H1 (cell line): Measurements from ENCODE around the gene USP7. TPM values are rescaled to one million over a fixed set of nuclear protein-coding genes. Genes with fewer than 3 reads are reported as not detected.

Experiments used
- CTCF ChIA-PET: fragments of 300-600 bp; sonication (Branson Sonifier 250); formaldehyde crosslinking; loops from one replicate; lab custom pipeline; 2021; ENCODE audit not compliant: partially characterized antibody; lab: Charles Lee
- POLR2A ChIA-PET: fragments of 300-600 bp; sonication (Branson Sonifier 250); formaldehyde crosslinking; loops from one replicate; lab custom pipeline; 2021; ENCODE audit warnings: inconsistent platforms; ENCODE audit not compliant: partially characterized antibody; lab: Charles Lee
- DNase-seq, 2 experiments: peaks; one replicate each; pipeline versions ENCODE4 v3.0.0 to v3.0.0-alpha.2; 2010 to 2022; ENCODE audit warnings: low spot score in 2 of 2, low read depth in 1 of 2, mixed read lengths in 1 of 2
- FAIRE-seq: peaks from 2 replicates; lab custom pipeline; 2011; peaks lifted over from hg19 to GRCh38; lab: Jason Lieb, UNC
- H2AFZ ChIP-seq: 2 replicates; pipeline ENCODE4 v1.8.1; 2012; ENCODE audit warnings: low read length, inconsistent platforms
- H2AK5ac ChIP-seq: 2 replicates; pipeline ENCODE4 v1.6.1; 2013; ENCODE audit warnings: low read depth, low read length
- H2BK120ac ChIP-seq: replicated peaks from 2 replicates; pipeline ENCODE3; 2013; ENCODE audit warnings: low read depth, low read length, inconsistent platforms
- H2BK12ac ChIP-seq: 2 replicates; pipeline ENCODE4 v1.6.1; 2013; ENCODE audit warnings: low read depth, low read length
- H2BK15ac ChIP-seq: 2 replicates; pipeline ENCODE4 v1.6.1; 2013; ENCODE audit warnings: low read length
- H2BK20ac ChIP-seq: 2 replicates; pipeline ENCODE4 v1.6.1; 2013; ENCODE audit warnings: low read length
- H2BK5ac ChIP-seq: 2 replicates; pipeline ENCODE4 v1.6.1; 2013; ENCODE audit warnings: low read depth, low read length
- H3K14ac ChIP-seq: 2 replicates; pipeline ENCODE4 v1.6.1; 2013; ENCODE audit warnings: inconsistent platforms; ENCODE audit not compliant: insufficient read length
- H3K18ac ChIP-seq: 2 replicates; pipeline ENCODE4 v1.6.1; 2013; ENCODE audit warnings: low read length; ENCODE audit errors: extremely low read depth
- H3K23ac ChIP-seq: 2 replicates; pipeline ENCODE4 v1.6.1; 2013; ENCODE audit warnings: inconsistent platforms; ENCODE audit not compliant: insufficient read length
- H3K23me2 ChIP-seq: 2 replicates; pipeline ENCODE4 v1.6.1; 2013; ENCODE audit warnings: low read depth, low read length
- H3K27ac ChIP-seq: 2 replicates; pipeline ENCODE4 v1.6.1; 2011; ENCODE audit warnings: low read depth, low read length, inconsistent platforms
- H3K27me3 ChIP-seq, 4 experiments: replicated peaks in 1 of 4; 1 replicate in 1 of 4; 2 replicates in 3 of 4; pipeline versions ENCODE4 v1.6.1 to v1.8.1; 2011 to 2013; ENCODE audit warnings: low read length in 3 of 4, mild to moderate bottlenecking in 3 of 4, inconsistent platforms in 2 of 4, mixed read lengths in 2 of 4, moderate library complexity in 1 of 4; ENCODE audit not compliant: control insufficient read depth in 3 of 4, insufficient read depth in 3 of 4; ENCODE audit errors: extremely low read depth in 1 of 4
- H3K36me3 ChIP-seq, 4 experiments: 2 replicates each; pipeline versions ENCODE4 v1.6.1 to v1.8.1; 2011 to 2013; ENCODE audit warnings: mild to moderate bottlenecking in 4 of 4, low read length in 3 of 4, moderate library complexity in 2 of 4, control low read depth in 1 of 4, inconsistent platforms in 1 of 4; ENCODE audit not compliant: insufficient read depth in 4 of 4, control insufficient read depth in 2 of 4
- H3K4ac ChIP-seq: replicated peaks from 2 replicates; pipeline ENCODE3; 2013; ENCODE audit warnings: low read length, low read depth, mixed read lengths, inconsistent platforms; ENCODE audit not compliant: insufficient read length
- H3K4me1 ChIP-seq, 4 experiments: replicated peaks in 1 of 4; 1 replicate in 1 of 4; 2 replicates in 3 of 4; pipeline versions ENCODE4 v1.6.1 to v1.8.1; 2011 to 2013; ENCODE audit warnings: low read length in 3 of 4, inconsistent platforms in 2 of 4, mixed read lengths in 1 of 4; ENCODE audit not compliant: insufficient read depth in 4 of 4, control insufficient read depth in 3 of 4
- H3K4me2 ChIP-seq, 2 experiments: 2 replicates each; pipeline versions ENCODE4 v1.6.1 to v1.8.1; 2011 to 2013; ENCODE audit warnings: low read depth in 2 of 2, low read length in 2 of 2, control low read depth in 1 of 2, inconsistent platforms in 1 of 2, mild to moderate bottlenecking in 1 of 2; ENCODE audit not compliant: insufficient read depth in 1 of 2
- H3K4me3 ChIP-seq, 4 experiments: fragments of 200-600, 300-600 bp in 1 of 4; sonication (generic), shearing (Covaris generic), sonication (Bioruptor Twin) in 1 of 4; 2 replicates each; pipeline versions ENCODE4 v1.5.1 to v1.8.1; 2011 to 2016; ENCODE audit warnings: low read length in 4 of 4, low read depth in 3 of 4, control low read depth in 2 of 4, inconsistent platforms in 2 of 4, mild to moderate bottlenecking in 2 of 4, mixed read lengths in 1 of 4, moderate library complexity in 1 of 4; ENCODE audit not compliant: insufficient read depth in 2 of 4; ENCODE audit errors: extremely low read depth in 1 of 4
- H3K56ac ChIP-seq: replicated peaks from 2 replicates; pipeline ENCODE3; 2013; ENCODE audit warnings: low read depth, mild to moderate bottlenecking, mixed read lengths, low read length, inconsistent platforms; ENCODE audit not compliant: insufficient read length
- H3K79me1 ChIP-seq: 2 replicates; pipeline ENCODE4 v1.6.1; 2013; ENCODE audit warnings: low read depth, low read length, control low read depth
- H3K79me2 ChIP-seq, 2 experiments: 2 replicates each; pipeline versions ENCODE4 v1.6.1 to v1.8.1; 2012 to 2013; ENCODE audit warnings: low read length in 2 of 2, mild to moderate bottlenecking in 2 of 2, inconsistent platforms in 1 of 2; ENCODE audit not compliant: insufficient read depth in 2 of 2, control insufficient read depth in 1 of 2
- H3K9ac ChIP-seq, 4 experiments: replicated peaks in 1 of 4; 1 replicate in 1 of 4; 2 replicates in 3 of 4; pipeline versions ENCODE4 v1.6.1 to v1.8.1; 2011 to 2013; ENCODE audit warnings: low read depth in 3 of 4, low read length in 3 of 4, control low read depth in 2 of 4, mild to moderate bottlenecking in 2 of 4, moderate library complexity in 2 of 4, inconsistent platforms in 1 of 4; ENCODE audit errors: extremely low read depth in 1 of 4
- H3K9me3 ChIP-seq, 2 experiments: 2 replicates each; pipeline versions ENCODE4 v1.6.1 to v1.8.1; 2012 to 2013; ENCODE audit warnings: mild to moderate bottlenecking in 2 of 2, moderate library complexity in 2 of 2, control low read depth in 1 of 2, inconsistent platforms in 1 of 2, low read depth in 1 of 2, low read length in 1 of 2, mixed read lengths in 1 of 2; ENCODE audit not compliant: insufficient read depth in 2 of 2
- H4K20me1 ChIP-seq, 2 experiments: replicated peaks in 1 of 2; 2 replicates each; pipeline versions ENCODE3 to v1.8.1; 2011 to 2013; ENCODE audit warnings: inconsistent platforms in 2 of 2, low read length in 2 of 2, mild to moderate bottlenecking in 1 of 2; ENCODE audit not compliant: insufficient read depth in 2 of 2, control insufficient read depth in 1 of 2
- H4K5ac ChIP-seq: 2 replicates; pipeline ENCODE4 v1.6.1; 2013; ENCODE audit warnings: low read length, low read depth, mixed read lengths, inconsistent platforms; ENCODE audit not compliant: insufficient read length
- H4K8ac ChIP-seq: 2 replicates; pipeline ENCODE4 v1.8.0; 2013; ENCODE audit warnings: mild to moderate bottlenecking, moderate library complexity, low read length, inconsistent platforms; ENCODE audit not compliant: insufficient read depth; ENCODE audit errors: extremely low read depth
- H4K91ac ChIP-seq: replicated peaks from 2 replicates; pipeline ENCODE3; 2013; ENCODE audit warnings: low read length, mixed read lengths, inconsistent platforms; ENCODE audit not compliant: insufficient read length
- SUZ12 ChIP-seq: fragments of 200-600 bp; sonication (generic); IDR thresholded peaks from 2 replicates; pipeline ENCODE4 v1.6.1; 2012; ENCODE audit warnings: mild to moderate bottlenecking, inconsistent platforms, low read length, moderate library complexity, mixed read lengths
- TEAD4 ChIP-seq: IDR thresholded peaks from 2 replicates; pipeline ENCODE4 v1.6.1; 2012; ENCODE audit warnings: low read depth, low read length, inconsistent platforms, mixed read lengths
- WGBS, 2 experiments: shearing (Covaris generic) in 1 of 2; methylation state at CpG; one replicate each; pipeline versions ENCODE4 v1.1.6 to v1.1.7; 2013 to 2015; ENCODE audit warnings: low lambda C conversion rate in 2 of 2, mixed read lengths in 2 of 2, inconsistent platforms in 1 of 2, low coverage in 1 of 2, missing lambda C conversion rate in 1 of 2; ENCODE audit not compliant: insufficient replicate concordance in 2 of 2, insufficient coverage in 1 of 2, insufficient read length in 1 of 2; ENCODE audit errors: extremely low coverage in 1 of 2, missing lambda C conversion rate in 1 of 2; 5-methylcytosine and 5-hydroxymethylcytosine counted together
- polyA plus RNA-seq, 7 experiments: library from polyadenylated mRNA; depleted of rRNA in 3 of 7; stranded (reverse) in 5 of 7; unstranded in 2 of 7; fragments of >200 nt in 5 of 7; fragments of 200-250 nt in 2 of 7; gene quantifications; 1 replicate in 5 of 7; 2 replicates in 1 of 7; 4 replicates in 1 of 7; pipeline versions ENCODE4 v1.2.1 to v1.2.3, GENCODE V29; 2011 to 2013; ENCODE audit warnings: missing spikeins in 2 of 7, mixed read lengths in 2 of 7
- total RNA-seq: library from RNA; stranded (reverse); fragmentation: NEBNext Ultra II Directional; extraction: Animal tissue kit (Norgen Biotek cat#: 25700); gene quantifications from 2 replicates; pipeline ENCODE4 v1.2.1, GENCODE V29; 2021
- TF ChIP-seq, protein P1 (sequence below): IDR thresholded peaks from 2 replicates; pipeline ENCODE4 v1.6.1; 2012; ENCODE audit warnings: inconsistent platforms

USP7 gene
- total and polyA plus RNA-seq, 2 of the 8 experiments (the other 6 are each of a cell fraction or from before 2014, with no cell fraction given) = 21.3 to 211 TPM

- Histone ChIP-seq H3K79me2 (peaks cover 75 to 89% of the 10 kb centered on the region in 2 experiments), H3K56ac (no peak overlapping the region)
- TF ChIP-seq TEAD4 (no peak), SUZ12 (no peak)
- TF ChIP-seq, protein P1, sequence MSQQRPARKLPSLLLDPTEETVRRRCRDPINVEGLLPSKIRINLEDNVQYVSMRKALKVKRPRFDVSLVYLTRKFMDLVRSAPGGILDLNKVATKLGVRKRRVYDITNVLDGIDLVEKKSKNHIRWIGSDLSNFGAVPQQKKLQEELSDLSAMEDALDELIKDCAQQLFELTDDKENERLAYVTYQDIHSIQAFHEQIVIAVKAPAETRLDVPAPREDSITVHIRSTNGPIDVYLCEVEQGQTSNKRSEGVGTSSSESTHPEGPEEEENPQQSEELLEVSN = no peak
- TF ChIP-seq, all 59 proteins: peak for 0
- H2AFZ ChIP-seq = no peak overlapping the region
- H4K5ac ChIP-seq = no peak overlapping the region
- no peak overlapping the region for H2BK12ac ChIP-seq
- H3K36me3 ChIP-seq = no peaks in the 10 kb centered on the region
- H3K4me1 ChIP-seq = peaks cover 24 to 39% (median 34%) of the 10 kb centered on the region in 4 experiments
- H3K4ac ChIP-seq = no peak overlapping the region
- no peaks in the 10 kb centered on the region for H3K9me3 ChIP-seq
- no peak for DNase-seq
- H3K23ac ChIP-seq = no peak overlapping the region
- POLR2A ChIA-PET = interaction anchor here (0.9 to 2.9 kb wide), 8 partner anchors 10 to 104 kb away, joined by 3 to 13 read pairs (median 3); no protein-coding TSS in a partner anchor
- 81% methylated on average over 14 of the region's 14 CpGs; no CpG with 5 or more reads in 1 of the 2 experiments for WGBS, 2 experiments
- peaks cover 7% of the 10 kb centered on the region for H3K23me2 ChIP-seq
- 0 out of 2 replicates have a peak overlapping the region, but pooled peaks have one; percentile 60 for H2AK5ac ChIP-seq
- peak overlapping the region; percentile 84 for H3K18ac ChIP-seq
- H2BK20ac ChIP-seq = 0 out of 2 replicates have a peak overlapping the region, but pooled peaks have one; percentile 0
- no peak overlapping the region for H4K91ac ChIP-seq
- H3K79me1 ChIP-seq = peaks cover 12% of the 10 kb centered on the region
- peak overlapping the region; percentile 39 to 63 for H3K4me2 ChIP-seq
- peaks cover 37 to 57% of the 10 kb centered on the region in 2 experiments for H4K20me1 ChIP-seq
- CTCF ChIA-PET = interaction anchor here (0.7 to 3.5 kb wide), 4 partner anchors 11 to 176 kb away, joined by 3 to 12 read pairs (median 4); no protein-coding TSS in a partner anchor
- H3K14ac ChIP-seq = no peak overlapping the region
- no peak overlapping the region for H3K27ac ChIP-seq
- peak overlapping the region; percentile 32; the same call in 1 of the 2 replicates for H2BK15ac ChIP-seq
- H3K27me3 ChIP-seq = no peaks in the 10 kb centered on the region
- FAIRE-seq = no peak
- peak overlapping the region in 1 of 4 experiments; percentile 2; a peak in 2 of 7 replicates for H3K9ac ChIP-seq
- H3K4me3 ChIP-seq = no peak overlapping the region
- H2BK120ac ChIP-seq = no peak overlapping the region
- peak overlapping the region; percentile 80 for H2BK5ac ChIP-seq
- no peak overlapping the region for H4K8ac ChIP-seq
These were observed 5.2 kb downstream of the USP7 start for GRCh38 chr16:8958344-8959167.
